Nephron progenitor cell (in vitro differentiated cells): ENCODE data around the gene LRP1B.

Experiments
- DNase-seq: peaks from one replicate; pipeline ENCODE4 v3.0.0; 2021
- H3K27ac Mint-ChIP-seq: 2 replicates; pipeline ENCODE4 v1.8.0; 2021; ENCODE audit warnings: mild to moderate bottlenecking, moderate library complexity, mixed read lengths
- H3K27me3 Mint-ChIP-seq: 2 replicates; pipeline ENCODE4 v1.8.0; 2021; ENCODE audit warnings: mild to moderate bottlenecking, low read depth, mixed read lengths; ENCODE audit not compliant: poor library complexity
- H3K36me3 Mint-ChIP-seq: 2 replicates; pipeline ENCODE4 v1.8.0; 2021; ENCODE audit warnings: low read depth, mixed read lengths
- H3K4me1 Mint-ChIP-seq: 2 replicates; pipeline ENCODE4 v1.8.0; 2021; ENCODE audit warnings: mixed read lengths
- H3K4me3 Mint-ChIP-seq: 2 replicates; pipeline ENCODE4 v1.8.0; 2021; ENCODE audit warnings: mild to moderate bottlenecking, moderate library complexity, mixed read lengths
- H3K9me3 Mint-ChIP-seq: 2 replicates; pipeline ENCODE4 v1.8.0; 2021; ENCODE audit warnings: mild to moderate bottlenecking, moderate library complexity, mixed read lengths
- CTCF ChIP-seq: fragments of 200-600 bp; sonication (generic); IDR thresholded peaks from 2 replicates; pipeline ENCODE4 v1.5.0; 2021; ENCODE audit warnings: antibody characterized with exemption

LRP1B gene

GRCh38 chr2:141736466-141736865, 394.4 kb downstream of the LRP1B start:
- no peaks in the 10 kb centered on the region for H3K36me3 Mint-ChIP-seq
- H3K4me1 Mint-ChIP-seq = no peaks in the 10 kb centered on the region
- H3K27ac Mint-ChIP-seq = no peak overlapping the region
- H3K4me3 Mint-ChIP-seq = no peak overlapping the region
- no peaks in the 10 kb centered on the region for H3K9me3 Mint-ChIP-seq
- H3K27me3 Mint-ChIP-seq = no peaks in the 10 kb centered on the region
- TF ChIP-seq CTCF = no peak
- no peak for DNase-seq

GRCh38 chr2:141728886-141729285, 401.9 kb downstream of the LRP1B start:
- DNase-seq = no peak
- Mint-ChIP-seq H3K27ac (no peak overlapping the region), H3K27me3 (no peaks in the 10 kb centered on the region), H3K4me1 (peaks cover 7% of the 10 kb centered on the region), H3K9me3 (no peaks in the 10 kb centered on the region), H3K36me3 (no peaks in the 10 kb centered on the region), H3K4me3 (no peak overlapping the region)
- no peak for TF ChIP-seq CTCF

- no peaks in the 10 kb centered on the region for H3K9me3 Mint-ChIP-seq
- no peak for TF ChIP-seq CTCF
- H3K4me1 Mint-ChIP-seq = peaks cover 7% of the 10 kb centered on the region
- H3K27ac Mint-ChIP-seq = no peak overlapping the region
- no peak overlapping the region for H3K4me3 Mint-ChIP-seq
- H3K36me3 Mint-ChIP-seq = no peaks in the 10 kb centered on the region
- H3K27me3 Mint-ChIP-seq = no peaks in the 10 kb centered on the region
- no peak for DNase-seq
Observed at GRCh38 chr2:141728142-141728541, 402.7 kb downstream of the LRP1B start.

GRCh38 chr2:141724426-141724825, 406.4 kb downstream of the LRP1B start:
- no peak for TF ChIP-seq CTCF
- Mint-ChIP-seq H3K4me1 (peaks cover 7% of the 10 kb centered on the region), H3K36me3 (no peaks in the 10 kb centered on the region), H3K9me3 (no peaks in the 10 kb centered on the region), H3K27me3 (no peaks in the 10 kb centered on the region), H3K4me3 (no peak overlapping the region), H3K27ac (no peak overlapping the region)
- no peak for DNase-seq

GRCh38 chr2:141723814-141724213, 407.0 kb downstream of the LRP1B start:
- TF ChIP-seq CTCF = no peak
- no peaks in the 10 kb centered on the region for H3K9me3 Mint-ChIP-seq
- H3K4me3 Mint-ChIP-seq = no peak overlapping the region
- H3K4me1 Mint-ChIP-seq = peaks cover 7% of the 10 kb centered on the region
- no peaks in the 10 kb centered on the region for H3K27me3 Mint-ChIP-seq
- no peak overlapping the region for H3K27ac Mint-ChIP-seq
- no peaks in the 10 kb centered on the region for H3K36me3 Mint-ChIP-seq
- no peak for DNase-seq

- H3K27me3 Mint-ChIP-seq = no peaks in the 10 kb centered on the region
- H3K9me3 Mint-ChIP-seq = no peaks in the 10 kb centered on the region
- no peak overlapping the region for H3K4me3 Mint-ChIP-seq
- TF ChIP-seq CTCF = no peak
- H3K27ac Mint-ChIP-seq = no peak overlapping the region
- peaks cover 3% of the 10 kb centered on the region for H3K4me1 Mint-ChIP-seq
- DNase-seq = no peak
- no peaks in the 10 kb centered on the region for H3K36me3 Mint-ChIP-seq
Observed at GRCh38 chr2:141720476-141720875, 410.3 kb downstream of the LRP1B start.
